Measurements from ENCODE around the gene PRR4. TPM values are rescaled to one million over a fixed set of nuclear protein-coding genes. Genes with fewer than 3 reads are reported as not detected.

The PRR4 gene
- total RNA-seq, 1 experiment from 2014 or later: 4.3 TPM

DNA sequence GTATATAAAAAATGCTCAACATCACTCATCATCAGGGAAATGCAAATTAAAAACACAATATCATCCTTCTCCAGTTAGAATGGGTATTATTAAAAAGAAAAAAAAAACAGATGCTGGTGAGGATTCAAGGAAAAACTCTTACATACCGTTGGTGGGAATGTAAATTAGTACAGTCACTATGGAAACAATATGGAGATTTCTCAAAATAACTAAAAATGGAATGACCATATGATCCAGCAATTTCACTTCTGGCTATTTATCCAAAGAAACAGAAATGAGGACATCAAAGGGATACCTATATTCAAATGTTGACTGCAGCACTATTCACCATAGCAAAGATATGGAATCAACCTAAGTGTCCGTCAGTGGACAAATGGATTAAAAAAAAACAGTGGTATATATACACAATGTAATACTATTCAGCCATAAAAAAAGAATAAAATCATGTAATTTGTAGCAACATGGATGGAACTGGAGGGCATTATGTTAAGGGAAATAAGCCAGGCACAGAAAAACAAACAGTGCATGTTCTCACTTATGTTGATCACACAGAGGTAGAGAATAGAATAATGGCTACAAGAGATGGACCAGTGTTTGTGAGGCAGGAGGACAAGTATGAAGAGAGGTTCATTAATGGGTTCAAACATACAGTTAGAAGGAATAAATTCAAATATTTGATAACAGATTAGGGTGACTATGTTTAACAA is 14.4 kb upstream of the PRR4 start:
- H2BK15ac ChIP-seq (ENCODE audit: low read depth, low read length): no peak overlapping the region
- H4K20me1 ChIP-seq (ENCODE audit: control insufficient read depth, insufficient read depth, insufficient read length): no peaks in the 10 kb centered on the region
- no peak overlapping the region for H3K27ac ChIP-seq (ENCODE audit: insufficient read length, low read depth, low read length)
- Mint-ChIP-seq H3K36me3 (ENCODE audit: insufficient read depth in 1 of 3, low read depth in 3 of 3) (peaks cover 5 to 24% (median 20%) of the 10 kb centered on the region in 3 experiments), H3K27ac (no peak overlapping the region), H3K27me3 (ENCODE audit: low read depth) (no peaks in the 10 kb centered on the region), H3K9me3 (peaks cover 6 to 9% of the 10 kb centered on the region in 2 experiments; a peak in 4 of 5 replicates), H3K4me1 (no peaks in the 10 kb centered on the region), H3K4me3 (no peak overlapping the region)
- H3T11ph ChIP-seq (ENCODE audit: low read length): no peak overlapping the region
- H4K91ac ChIP-seq (ENCODE audit: insufficient read length, low read depth, low read length): no peak overlapping the region
- no peak overlapping the region for H3K18ac ChIP-seq (ENCODE audit: insufficient read length, low read depth, low read length)
- H3K23ac ChIP-seq (ENCODE audit: insufficient read length, low read depth, low read length): no peak overlapping the region
- H2BK120ac ChIP-seq (ENCODE audit: low read depth, low read length, poor library complexity, severe bottlenecking): no peak overlapping the region
- H3K4me2 ChIP-seq (ENCODE audit: insufficient read depth, insufficient read length, low read length): no peak overlapping the region
- H3K27me3 ChIP-seq (ENCODE audit: insufficient read depth, low read length): no peaks in the 10 kb centered on the region
- H3K4me1 ChIP-seq (ENCODE audit: insufficient read depth, low read length): no peaks in the 10 kb centered on the region
- no peak for TF ChIP-seq CTCF (conservative IDR thresholded peaks at IDR 0.05)
- H2BK12ac ChIP-seq (ENCODE audit: insufficient read length, low read depth, low read length): no peak overlapping the region
- no peak overlapping the region for H4K5ac ChIP-seq (ENCODE audit: insufficient read length, low read depth, low read length)
- H3K79me1 ChIP-seq (ENCODE audit: insufficient read depth, low read depth, low read length, poor library complexity, severe bottlenecking): no peaks in the 10 kb centered on the region
- no peak overlapping the region for H2AK5ac ChIP-seq (ENCODE audit: insufficient read length, low read length)
- no peaks in the 10 kb centered on the region for H3K79me2 ChIP-seq (ENCODE audit: insufficient read depth, low read length)
- no peak overlapping the region for H2AFZ ChIP-seq (ENCODE audit: low read length)
- no peaks in the 10 kb centered on the region for H3K23me2 ChIP-seq (ENCODE audit: insufficient read length, low read depth, low read length, poor library complexity, severe bottlenecking)
- H3K14ac ChIP-seq (ENCODE audit: insufficient read depth, low read length): no peak overlapping the region
- no peak overlapping the region for H2BK20ac ChIP-seq (ENCODE audit: low read depth, low read length, poor library complexity, severe bottlenecking)
- H4K8ac ChIP-seq (replicated peaks; ENCODE audit: insufficient read length, low read depth, low read length): no peak overlapping the region
- no peak overlapping the region for H3K56ac ChIP-seq (ENCODE audit: insufficient read length, low read depth, low read length)
- no peak overlapping the region for H3K4ac ChIP-seq (ENCODE audit: low read depth, low read length)
- H3K9ac ChIP-seq (ENCODE audit: extremely low read depth, insufficient read length, low read length): no peak overlapping the region
- no peaks in the 10 kb centered on the region for H3K9me3 ChIP-seq (ENCODE audit: control insufficient read depth, low read depth, low read length)
- no peak overlapping the region for H2BK5ac ChIP-seq (ENCODE audit: insufficient read length, low read length)
- no CpG with 5 or more reads among the region's 2 CpGs for WGBS (ENCODE audit: extremely low coverage, insufficient read length, low lambda C conversion rate)
- DNase-seq: no peak

Data from H9 (cell line).